ENCODE data around the gene BLOC1S6.

DNA sequence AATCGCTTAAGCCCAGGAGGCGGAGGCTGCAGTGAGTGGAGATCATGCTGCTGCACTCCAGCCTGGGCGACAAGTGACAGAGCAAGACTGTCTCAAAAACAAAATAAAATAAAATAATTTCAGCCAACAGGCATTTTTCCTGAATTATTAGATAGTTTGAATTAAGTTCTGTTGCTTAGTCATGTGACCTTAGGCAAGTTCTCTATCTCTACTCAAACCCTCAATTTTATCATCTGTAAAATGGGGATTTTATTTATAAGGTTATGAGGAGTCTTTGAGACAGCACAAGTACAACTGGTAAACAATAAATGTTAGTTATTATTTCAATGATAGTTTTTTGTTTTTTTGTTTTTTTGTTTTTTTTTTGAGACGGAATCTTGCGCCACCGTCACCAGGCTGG, 60.6 kb downstream of the BLOC1S6 start:
- TF ChIP-seq, protein P1, sequence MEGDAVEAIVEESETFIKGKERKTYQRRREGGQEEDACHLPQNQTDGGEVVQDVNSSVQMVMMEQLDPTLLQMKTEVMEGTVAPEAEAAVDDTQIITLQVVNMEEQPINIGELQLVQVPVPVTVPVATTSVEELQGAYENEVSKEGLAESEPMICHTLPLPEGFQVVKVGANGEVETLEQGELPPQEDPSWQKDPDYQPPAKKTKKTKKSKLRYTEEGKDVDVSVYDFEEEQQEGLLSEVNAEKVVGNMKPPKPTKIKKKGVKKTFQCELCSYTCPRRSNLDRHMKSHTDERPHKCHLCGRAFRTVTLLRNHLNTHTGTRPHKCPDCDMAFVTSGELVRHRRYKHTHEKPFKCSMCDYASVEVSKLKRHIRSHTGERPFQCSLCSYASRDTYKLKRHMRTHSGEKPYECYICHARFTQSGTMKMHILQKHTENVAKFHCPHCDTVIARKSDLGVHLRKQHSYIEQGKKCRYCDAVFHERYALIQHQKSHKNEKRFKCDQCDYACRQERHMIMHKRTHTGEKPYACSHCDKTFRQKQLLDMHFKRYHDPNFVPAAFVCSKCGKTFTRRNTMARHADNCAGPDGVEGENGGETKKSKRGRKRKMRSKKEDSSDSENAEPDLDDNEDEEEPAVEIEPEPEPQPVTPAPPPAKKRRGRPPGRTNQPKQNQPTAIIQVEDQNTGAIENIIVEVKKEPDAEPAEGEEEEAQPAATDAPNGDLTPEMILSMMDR (IDR thresholded peaks at IDR 0.05; ENCODE audit: insufficient read depth, low read depth, low read length) = no peak
- TF ChIP-seq EZH2 (IDR thresholded peaks at IDR 0.05; ENCODE audit: insufficient read depth, low read length) = no peak
